ENCODE data around the gene ATP5ME. TPM values are rescaled to one million over a fixed set of nuclear protein-coding genes. Genes with fewer than 3 reads are reported as not detected.

Gene ATP5ME
- total RNA-seq (100 to 1,000 TPM; 109 to 126 TPM), total RNA-seq (18.2 to 67.6 (median 31.6) reads per million in 172 experiments)
- 303 TPM for polyA plus RNA-seq (2013, experiment 1 of 2)
- 207 TPM for polyA plus RNA-seq (2013, experiment 2 of 2)

GRCh38 chr4:674172-675035 lies at the start of gene ATP5ME, which contains the start of gene MYL5:
Gene ATP5ME (minus strand): TSS chr4:674276. CDS start chr4:674247, 29 bp downstream.
Gene MYL5 (plus strand): TSS chr4:674542. CDS start chr4:678027, 3,485 bp downstream.
- ChIA-PET CTCF (interaction anchor here (1.0 to 1.6 kb wide), 5 partner anchors 8 to 432 kb away, joined by 3 to 6 read pairs (median 4); no protein-coding TSS in a partner anchor), POLR2A (interaction anchor here (0.5 to 4.7 kb wide), 14 partner anchors 10 to 1038 kb away, joined by 3 to 64 read pairs (median 4); partner anchors contain the start of genes CTBP1, GAK, IDUA and SLBP)
- DNase-seq (peak; percentile 96 to 99 (median 97)), ATAC-seq (ENCODE audit: poor library complexity) (peak; percentile 91)
- H3K36me3 Mint-ChIP-seq (ENCODE audit: low read depth) = peaks cover 34% of the 10 kb centered on the region
- H3K36me3 ChIP-seq (ENCODE audit: insufficient read depth, low read length) = peaks cover 22% of the 10 kb centered on the region
- H3K4me1 ChIP-seq (ENCODE audit: insufficient read depth, low read length) = peaks cover 21% of the 10 kb centered on the region
- no peaks in the 10 kb centered on the region for H3K9me3 Mint-ChIP-seq
- H3K4me3 ChIP-seq (ENCODE audit: low read length) = peak within 1 kb of the TSS; percentile 88
- H3K9me3 ChIP-seq (ENCODE audit: control insufficient read depth in 1 of 2, insufficient read depth in 1 of 2, low read length in 2 of 2) = no peaks in the 10 kb centered on the region
- peak within 1 kb of the TSS; percentile 87 for H3K27ac Mint-ChIP-seq
- no peaks in the 10 kb centered on the region for H3K27me3 Mint-ChIP-seq
- TF ChIP-seq CTCF (IDR thresholded peaks at IDR 0.05) = peak; percentile 90
- intact Hi-C loops (cut with DNase I, micrococcal nuclease) = loop anchor here (1.0 to 10.0 kb wide), 9 partner anchors 30 to 1330 kb away; partner anchors contain the start of genes PCGF3 (in 2 of the 2), GAK (in 1 of the 2), IDUA (in 1 of the 2) and NELFA (in 1 of the 2)
- H3K27me3 ChIP-seq (ENCODE audit: control insufficient read depth in 1 of 2, insufficient read depth in 2 of 2, low read length in 2 of 2) = no peaks in the 10 kb centered on the region
- peaks cover 4% of the 10 kb centered on the region for H3K4me1 Mint-ChIP-seq (ENCODE audit: low read depth)
- H3K27ac ChIP-seq (ENCODE audit: low read depth in 1 of 2, low read length in 2 of 2) = peak within 1 kb of the TSS; percentile 85 to 98
- peak within 1 kb of the TSS; percentile 96 for H3K4me3 Mint-ChIP-seq

GRCh38 chr4:722851-723360 lies 48.8 kb upstream of the ATP5ME start:
- no peaks in the 10 kb centered on the region for H3K4me1 ChIP-seq (ENCODE audit: insufficient read depth, low read length)
- ChIA-PET POLR2A (no interaction called here), CTCF (no interaction called here)
- peaks cover 0 to 21% of the 10 kb centered on the region in 2 experiments for H3K9me3 ChIP-seq (ENCODE audit: control insufficient read depth in 1 of 2, insufficient read depth in 1 of 2, low read length in 2 of 2)
- H3K27me3 Mint-ChIP-seq = no peaks in the 10 kb centered on the region
- H3K4me3 ChIP-seq (ENCODE audit: low read length) = no peak overlapping the region
- peaks cover 14% of the 10 kb centered on the region for H3K36me3 Mint-ChIP-seq (ENCODE audit: low read depth)
- peaks cover 5% of the 10 kb centered on the region for H3K4me1 Mint-ChIP-seq (ENCODE audit: low read depth)
- no peak overlapping the region for H3K27ac ChIP-seq (ENCODE audit: low read depth in 1 of 2, low read length in 2 of 2)
- DNase-seq = no peak
- intact Hi-C loops (cut with DNase I, micrococcal nuclease) = no loop called here
- TF ChIP-seq CTCF (IDR thresholded peaks at IDR 0.05) = no peak
- no peak overlapping the region for H3K4me3 Mint-ChIP-seq
- no peaks in the 10 kb centered on the region for H3K36me3 ChIP-seq (ENCODE audit: insufficient read depth, low read length)
- ATAC-seq (ENCODE audit: poor library complexity) = no peak
- H3K27ac Mint-ChIP-seq = no peak overlapping the region
- no peaks in the 10 kb centered on the region for H3K9me3 Mint-ChIP-seq
- H3K27me3 ChIP-seq (ENCODE audit: control insufficient read depth in 1 of 2, insufficient read depth in 2 of 2, low read length in 2 of 2) = no peaks in the 10 kb centered on the region

- Histone ChIP-seq H3K4me1 (ENCODE audit: insufficient read depth, low read length) (no peaks in the 10 kb centered on the region), H3K4me3 (ENCODE audit: low read length) (no peak overlapping the region), H3K27ac (ENCODE audit: low read depth in 1 of 2, low read length in 2 of 2) (no peak overlapping the region), H3K36me3 (ENCODE audit: insufficient read depth, low read length) (no peaks in the 10 kb centered on the region), H3K27me3 (ENCODE audit: control insufficient read depth in 1 of 2, insufficient read depth in 2 of 2, low read length in 2 of 2) (no peaks in the 10 kb centered on the region), H3K9me3 (ENCODE audit: control insufficient read depth in 1 of 2, insufficient read depth in 1 of 2, low read length in 2 of 2) (peaks cover 0 to 21% of the 10 kb centered on the region in 2 experiments)
- no peaks in the 10 kb centered on the region for H3K9me3 Mint-ChIP-seq
- CTCF ChIA-PET = no interaction called here
- no peak for ATAC-seq (ENCODE audit: poor library complexity)
- no peaks in the 10 kb centered on the region for H3K27me3 Mint-ChIP-seq
- TF ChIP-seq CTCF (IDR thresholded peaks at IDR 0.05) = no peak
- intact Hi-C loops (cut with DNase I, micrococcal nuclease) = no loop called here
- no peak overlapping the region for H3K27ac Mint-ChIP-seq
- no peak for DNase-seq
- peaks cover 14% of the 10 kb centered on the region for H3K36me3 Mint-ChIP-seq (ENCODE audit: low read depth)
- no peak overlapping the region for H3K4me3 Mint-ChIP-seq
- H3K4me1 Mint-ChIP-seq (ENCODE audit: low read depth) = peaks cover 5% of the 10 kb centered on the region
- POLR2A ChIA-PET = interaction anchor here (0.6 kb wide), 1 partner anchor 371 kb away, joined by 3 read pairs; no protein-coding TSS in a partner anchor
These were observed 48.2 kb upstream of the ATP5ME start for GRCh38 chr4:722169-722725.
